Endothelial cell of umbilical vein (primary cell): ENCODE results near the gene MICAL3. TPM values are rescaled to one million over a fixed set of nuclear protein-coding genes. Genes with fewer than 3 reads are reported as not detected.

Experiments used
- BruUV-seq: library from RNA; stranded (reverse); fragments of 400-500 nt; replicated peaks from 2 replicates; lab custom pipeline; 2021; lab: Mats Ljungman, UMichigan
- CTCF ChIA-PET: fragments of 300-600, 350-600 bp; sonication (Branson Sonifier 250); formaldehyde crosslinking; loops from one replicate; lab custom pipeline; 2021; ENCODE audit warnings: antibody characterized with exemption, inconsistent platforms; lab: Charles Lee
- POLR2A ChIA-PET: fragments of 300-600, 350-600 bp; sonication (Branson Sonifier 250); formaldehyde crosslinking; loops from one replicate; lab custom pipeline; 2021; ENCODE audit warnings: antibody characterized with exemption, inconsistent platforms; lab: Charles Lee
- DNase-seq: peaks from one replicate; pipeline ENCODE4 v3.0.0-alpha.2; 2011; ENCODE audit warnings: low read depth, low spot score
- FAIRE-seq: peaks from 2 replicates; lab custom pipeline; 2011; peaks lifted over from hg19 to GRCh38; lab: Jason Lieb, UNC
- H2AFZ ChIP-seq: 2 replicates; pipeline ENCODE4 v1.6.0; 2012; ENCODE audit warnings: low read depth, low read length, control low read depth, inconsistent platforms
- H3K27ac ChIP-seq: 2 replicates; pipeline ENCODE4 v1.5.1; 2011; ENCODE audit warnings: low read depth, mild to moderate bottlenecking, control low read depth, low read length, moderate library complexity; ENCODE audit not compliant: insufficient read depth
- H3K27me3 ChIP-seq, 2 experiments: 2 replicates each; pipeline versions ENCODE4 v1.6.0 to v1.6.1; 2011; ENCODE audit warnings: low read length in 2 of 2, mixed read lengths in 1 of 2; ENCODE audit not compliant: control insufficient read depth in 2 of 2, insufficient read depth in 2 of 2
- H3K36me3 ChIP-seq, 2 experiments: 2 replicates in 1 of 2; 3 replicates in 1 of 2; pipeline ENCODE4 v1.5.1; 2011; ENCODE audit warnings: low read length in 2 of 2, mild to moderate bottlenecking in 1 of 2, moderate library complexity in 1 of 2; ENCODE audit not compliant: control insufficient read depth in 2 of 2, insufficient read depth in 2 of 2; ENCODE audit errors: extremely low read depth in 1 of 2
- H3K4me1 ChIP-seq: 3 replicates; pipeline ENCODE4 v1.5.1; 2011; ENCODE audit warnings: mild to moderate bottlenecking, low read length; ENCODE audit not compliant: control insufficient read depth, insufficient read depth; ENCODE audit errors: extremely low read depth
- H3K4me2 ChIP-seq: 2 replicates; pipeline ENCODE4 v1.6.1; 2011; ENCODE audit warnings: low read length, control low read depth, mixed read lengths; ENCODE audit not compliant: insufficient read depth
- H3K4me3 ChIP-seq, 3 experiments: fragments of 200-600 bp in 1 of 3; sonication (generic), shearing (Covaris generic) in 1 of 3; replicated peaks in 1 of 3; 2 replicates each; pipeline ENCODE4 v1.5.1; 2011 to 2016; ENCODE audit warnings: control low read depth in 3 of 3, low read length in 3 of 3, mild to moderate bottlenecking in 2 of 3, inconsistent platforms in 1 of 3, low read depth in 1 of 3, moderate library complexity in 1 of 3; ENCODE audit not compliant: insufficient read depth in 1 of 3
- H3K79me2 ChIP-seq: 2 replicates; pipeline ENCODE4 v1.6.0; 2012; ENCODE audit warnings: low read length, inconsistent platforms; ENCODE audit not compliant: control insufficient read depth, insufficient read depth
- H3K9ac ChIP-seq: replicated peaks from 2 replicates; pipeline ENCODE3; 2011; ENCODE audit warnings: low read length, control low read depth; ENCODE audit not compliant: insufficient read depth; ENCODE audit errors: extremely low read depth
- H3K9me1 ChIP-seq: replicated peaks from 3 replicates; pipeline ENCODE4 v1.6.0; 2011; ENCODE audit warnings: mild to moderate bottlenecking, low read length; ENCODE audit not compliant: control insufficient read depth, insufficient read depth; ENCODE audit errors: extremely low read depth
- H3K9me3 ChIP-seq: replicated peaks from 2 replicates; pipeline ENCODE4 v1.5.1; 2012; ENCODE audit warnings: low read length, inconsistent platforms; ENCODE audit not compliant: control insufficient read depth, insufficient read depth
- H4K20me1 ChIP-seq: replicated peaks from 2 replicates; pipeline ENCODE3; 2011; ENCODE audit warnings: mild to moderate bottlenecking, low read length; ENCODE audit not compliant: control insufficient read depth, insufficient read depth; ENCODE audit errors: extremely low read depth
- CTCF ChIP-seq, 2 donors: IDR thresholded peaks; 1 replicate in 1 of 2; 2 replicates in 1 of 2; pipeline ENCODE4 v1.5.1; 2011; ENCODE audit warnings: low read length in 2 of 2, mild to moderate bottlenecking in 2 of 2, moderate library complexity in 2 of 2, control low read depth in 1 of 2, inconsistent platforms in 1 of 2, low read depth in 1 of 2; ENCODE audit not compliant: insufficient read depth in 1 of 2; ENCODE audit errors: extremely low read depth in 1 of 2
- EZH2 ChIP-seq: IDR thresholded peaks from 2 replicates; pipeline ENCODE4 v1.6.1; 2012; ENCODE audit warnings: borderline replicate concordance, low read depth, mild to moderate bottlenecking, moderate library complexity, low read length, inconsistent platforms; ENCODE audit not compliant: severe bottlenecking
- FOS ChIP-seq: IDR thresholded peaks from 2 replicates; pipeline ENCODE4 v1.6.1; 2011; ENCODE audit warnings: mild to moderate bottlenecking, low read length, moderate library complexity, borderline replicate concordance; ENCODE audit not compliant: insufficient read depth
- GATA2 ChIP-seq: IDR thresholded peaks from 2 replicates; pipeline ENCODE4 v1.7.0; 2011; ENCODE audit warnings: low read depth, mild to moderate bottlenecking, moderate library complexity, mixed read lengths, low read length; ENCODE audit not compliant: insufficient read length, insufficient read depth
- JUN ChIP-seq: IDR thresholded peaks from 2 replicates; pipeline ENCODE4 v1.6.1; 2011; ENCODE audit warnings: borderline replicate concordance, low read depth; ENCODE audit not compliant: insufficient read length, insufficient read depth
- MYC ChIP-seq: IDR thresholded peaks from one replicate; pipeline ENCODE4 v1.6.1; 2011; ENCODE audit warnings: mild to moderate bottlenecking, low read depth, low read length
- POLR2A ChIP-seq: IDR thresholded peaks from 2 replicates; pipeline ENCODE4 v1.6.1; 2012; ENCODE audit warnings: low read depth, mild to moderate bottlenecking, control low read depth, low read length
- POLR2AphosphoS5 ChIP-seq: IDR thresholded peaks from 2 replicates; pipeline ENCODE4 v1.6.1; 2012; ENCODE audit warnings: low read depth, mild to moderate bottlenecking, control low read depth, low read length, moderate library complexity; ENCODE audit not compliant: insufficient read depth
- dilution Hi-C: fragments of 300-500 bp; cut with MboI; formaldehyde crosslinking; loops from one replicate; pipeline ENCODE4 v1.15.0; 2019; ENCODE audit warnings: low sequenced_read_pairs; ENCODE audit not compliant: extremely low pct_ligation_motif_present
- intact Hi-C: fragments of 100-400 bp; cut with micrococcal nuclease; formaldehyde crosslinking; loops from one replicate; pipeline ENCODE4 v1.10.0; 2022
- polyA plus RNA-seq, 4 experiments: library from polyadenylated mRNA; depleted of rRNA in 3 of 4; stranded (reverse) in 3 of 4; unstranded in 1 of 4; fragments of >200 nt; gene quantifications; 2 replicates each; pipeline versions ENCODE4 v1.2.1 to v1.2.3, GENCODE V29; 2011 to 2012; ENCODE audit warnings: missing spikeins in 1 of 4
- total RNA-seq: library from RNA; stranded (reverse); gene quantifications from 2 replicates; pipeline ENCODE4 v1.2.3, GENCODE V29; 2021
- TF ChIP-seq, protein P1 (sequence below): IDR thresholded peaks from 2 replicates; pipeline ENCODE4 v1.6.1; 2011; ENCODE audit not compliant: insufficient read depth, insufficient read length

Gene MICAL3
- total and polyA plus RNA-seq, 2 donors (not counting 3 experiments of a cell fraction or from before 2014, with no cell fraction given): 14.5 to 63.7 TPM

- Histone ChIP-seq H3K4me3 (no peak overlapping the region), H3K79me2 (no peaks in the 10 kb centered on the region), H3K36me3 (peaks cover 3 to 7% of the 10 kb centered on the region in 2 experiments), H4K20me1 (no peaks in the 10 kb centered on the region), H2AFZ (no peak overlapping the region), H3K4me1 (peaks cover 9% of the 10 kb centered on the region), H3K9me3 (no peaks in the 10 kb centered on the region), H3K27me3 (no peaks in the 10 kb centered on the region), H3K27ac (no peak overlapping the region), H3K9ac (no peak overlapping the region), H3K9me1 (no peaks in the 10 kb centered on the region), H3K4me2 (no peak overlapping the region)
- dilution Hi-C loops: no loop called here
- intact Hi-C loops: no loop called here
- DNase-seq (no peak), FAIRE-seq (no peak)
- POLR2A ChIA-PET: no interaction called here
- no peak for TF ChIP-seq CTCF (IDR thresholded peaks at IDR 0.05; ENCODE audit: extremely low read depth in 1 of 2, insufficient read depth in 1 of 2, low read depth in 1 of 2, low read length in 2 of 2)
- TF ChIP-seq JUN: no peak
- no peak for TF ChIP-seq FOS
- no peak for TF ChIP-seq POLR2AphosphoS5
- no peak for TF ChIP-seq GATA2
- TF ChIP-seq EZH2: no peak
- no peak for TF ChIP-seq POLR2A
- TF ChIP-seq, protein P1, sequence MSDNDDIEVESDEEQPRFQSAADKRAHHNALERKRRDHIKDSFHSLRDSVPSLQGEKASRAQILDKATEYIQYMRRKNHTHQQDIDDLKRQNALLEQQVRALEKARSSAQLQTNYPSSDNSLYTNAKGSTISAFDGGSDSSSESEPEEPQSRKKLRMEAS: no peak
- TF ChIP-seq MYC: no peak
- CTCF ChIA-PET: interaction anchor here (1.3 to 6.1 kb wide), 9 partner anchors 9 to 289 kb away, joined by 3 to 99 read pairs (median 6); partner anchors contain the start of gene BID
- BruUV-seq: no TSS peak
Measured at GRCh38 chr22:17787241-17787640, 237.1 kb downstream of the MICAL3 start.
